GM18867 (cell line): Measurements from ENCODE around the gene SNX1.
"Not testable (repeated sequence)": the region's sequence is repeated elsewhere in the genome, so short reads cannot be mapped to it uniquely, and the experiment has no call there.

Experiments used
- ATAC-seq: cut with Tn5 transposase; IDR thresholded peaks from one replicate; pipeline ENCODE4 v1.9.1; 2021; ENCODE audit warnings: mild to moderate bottlenecking, moderate library complexity; ENCODE audit not compliant: unreplicated experiment

SNX1 gene, protein sequence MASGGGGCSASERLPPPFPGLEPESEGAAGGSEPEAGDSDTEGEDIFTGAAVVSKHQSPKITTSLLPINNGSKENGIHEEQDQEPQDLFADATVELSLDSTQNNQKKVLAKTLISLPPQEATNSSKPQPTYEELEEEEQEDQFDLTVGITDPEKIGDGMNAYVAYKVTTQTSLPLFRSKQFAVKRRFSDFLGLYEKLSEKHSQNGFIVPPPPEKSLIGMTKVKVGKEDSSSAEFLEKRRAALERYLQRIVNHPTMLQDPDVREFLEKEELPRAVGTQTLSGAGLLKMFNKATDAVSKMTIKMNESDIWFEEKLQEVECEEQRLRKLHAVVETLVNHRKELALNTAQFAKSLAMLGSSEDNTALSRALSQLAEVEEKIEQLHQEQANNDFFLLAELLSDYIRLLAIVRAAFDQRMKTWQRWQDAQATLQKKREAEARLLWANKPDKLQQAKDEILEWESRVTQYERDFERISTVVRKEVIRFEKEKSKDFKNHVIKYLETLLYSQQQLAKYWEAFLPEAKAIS

DNA sequence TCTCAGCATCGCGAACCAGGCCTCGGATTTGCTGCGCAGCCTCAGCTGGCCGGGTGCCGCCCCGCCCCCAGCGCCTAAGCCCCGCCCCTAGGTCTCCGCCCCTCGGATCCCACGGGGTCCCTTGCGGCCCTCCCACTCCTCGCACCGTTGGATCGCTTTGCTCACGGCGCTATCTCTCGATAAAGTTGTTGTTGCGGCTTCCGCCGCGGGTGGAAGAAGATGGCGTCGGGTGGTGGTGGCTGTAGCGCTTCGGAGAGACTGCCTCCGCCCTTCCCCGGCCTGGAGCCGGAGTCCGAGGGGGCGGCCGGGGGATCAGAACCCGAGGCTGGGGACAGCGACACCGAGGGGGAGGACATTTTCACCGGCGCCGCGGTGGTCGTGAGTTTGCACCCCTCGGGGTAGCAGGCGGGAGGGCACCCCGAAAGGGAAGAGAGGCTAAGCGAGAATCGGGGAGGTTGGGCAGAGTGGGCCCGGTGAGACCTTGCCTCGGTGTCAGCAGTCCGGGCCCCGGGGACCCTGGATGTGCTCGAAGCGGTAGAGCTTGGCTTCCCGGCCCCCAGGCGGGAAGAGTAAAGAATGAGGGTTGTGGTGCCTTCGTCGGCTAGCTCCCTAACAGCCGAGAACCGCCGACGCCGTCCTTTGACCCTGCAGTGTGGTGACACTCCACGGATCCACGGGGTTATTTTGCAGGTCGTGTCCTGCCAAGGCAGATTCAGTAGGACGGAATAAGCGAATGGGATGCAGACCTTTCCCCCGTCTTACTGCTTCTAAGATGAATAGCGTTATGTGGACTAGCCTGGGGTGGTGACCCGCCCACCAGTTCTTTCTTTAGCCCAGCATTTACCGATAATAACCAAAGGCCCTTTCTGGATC is at the start of gene SNX1:
Gene SNX1, plus strand, starts transcription at position 188 of the 873 bp plus-strand sequence. Its CDS starts 32 bp downstream, at position 220.
- peak; percentile 44 for ATAC-seq

DNA sequence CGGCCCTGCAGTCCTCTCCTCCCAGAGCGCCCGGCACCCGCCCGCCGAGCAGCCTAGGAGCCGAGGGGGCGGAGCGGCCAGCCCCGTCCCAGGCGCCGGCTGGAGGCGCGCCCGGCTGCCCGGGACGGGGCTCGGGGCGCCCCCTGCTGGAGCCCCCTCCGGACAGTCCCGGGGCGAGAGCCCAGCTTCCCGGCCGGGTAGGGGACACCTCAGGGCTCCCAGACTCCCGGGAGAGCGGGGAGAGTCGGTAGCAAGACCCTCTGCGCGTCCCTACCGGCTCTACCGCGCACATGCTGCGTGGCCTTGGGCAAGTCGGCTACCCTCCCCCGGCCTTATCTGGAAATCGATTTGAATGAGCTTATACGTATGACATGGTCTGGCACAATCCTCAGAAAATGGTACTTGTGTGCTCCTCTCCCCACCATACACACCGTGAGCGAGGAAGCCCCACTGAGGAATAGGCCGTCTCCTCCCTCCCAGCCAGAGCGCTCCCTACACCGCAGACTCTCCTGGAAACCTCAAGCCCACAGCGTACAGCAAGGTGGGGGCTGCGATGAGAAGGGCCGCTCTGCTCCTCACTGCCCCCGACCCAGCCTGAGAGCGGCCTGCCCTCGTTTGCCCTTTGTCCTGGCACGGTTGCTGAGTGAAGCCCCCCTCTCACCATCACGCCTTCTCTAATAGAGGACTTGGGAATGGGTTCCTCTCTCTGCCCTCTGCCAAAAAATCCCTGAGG is 49.2 kb upstream of the SNX1 start, which contains the start of gene DAPK2:
Gene DAPK2, minus strand, starts transcription at position 65 of the 733 bp plus-strand sequence. CDS start 6,224 bp downstream, outside the sequence.
- peak; percentile 61 for ATAC-seq

- no peak for ATAC-seq
These were observed 46.9 kb upstream of the SNX1 start for GRCh38 chr15:64048781-64049460.

DNA sequence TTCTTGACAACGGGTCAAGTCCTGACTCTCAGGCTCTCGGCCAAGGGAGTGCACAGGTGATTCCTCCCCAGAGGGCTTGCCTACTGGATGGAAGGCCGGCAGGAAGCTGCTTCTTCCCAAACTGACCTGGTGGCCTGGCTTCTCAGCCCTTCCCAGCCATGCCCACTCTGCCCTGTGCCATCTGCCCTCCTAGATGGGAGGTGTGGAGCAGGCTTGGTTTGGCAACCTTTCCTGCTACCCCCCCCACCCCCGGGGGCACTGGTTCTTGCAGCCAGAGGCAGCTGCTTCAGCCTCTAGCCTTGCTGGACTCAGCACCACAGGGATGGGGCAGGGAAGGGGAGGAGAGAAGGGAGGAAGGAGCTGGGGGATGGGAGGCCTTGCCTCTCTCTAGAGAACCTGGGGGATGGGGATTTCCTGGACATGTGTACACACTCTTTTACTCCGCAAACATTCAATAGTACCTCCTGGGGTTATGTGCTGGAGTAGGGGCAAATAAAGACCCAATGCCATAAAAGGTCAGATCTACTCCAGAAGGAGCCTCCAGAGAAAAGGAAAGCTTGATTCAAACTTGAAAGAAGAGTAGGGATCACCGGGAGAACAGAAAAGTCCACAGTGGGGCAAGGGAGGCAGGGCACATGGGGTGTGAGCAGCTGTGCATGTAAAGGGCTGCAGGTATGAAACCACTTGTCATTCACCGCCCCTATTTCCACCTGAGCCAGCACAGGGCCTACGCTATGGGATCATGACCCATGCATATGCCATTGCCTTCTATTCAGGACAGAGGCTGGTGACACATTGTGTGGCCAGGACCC is 45.3 kb upstream of the SNX1 start:
- no peak for ATAC-seq

GRCh38 chr15:64051093-64051402 is 44.7 kb upstream of the SNX1 start:
- ATAC-seq = no peak

DNA sequence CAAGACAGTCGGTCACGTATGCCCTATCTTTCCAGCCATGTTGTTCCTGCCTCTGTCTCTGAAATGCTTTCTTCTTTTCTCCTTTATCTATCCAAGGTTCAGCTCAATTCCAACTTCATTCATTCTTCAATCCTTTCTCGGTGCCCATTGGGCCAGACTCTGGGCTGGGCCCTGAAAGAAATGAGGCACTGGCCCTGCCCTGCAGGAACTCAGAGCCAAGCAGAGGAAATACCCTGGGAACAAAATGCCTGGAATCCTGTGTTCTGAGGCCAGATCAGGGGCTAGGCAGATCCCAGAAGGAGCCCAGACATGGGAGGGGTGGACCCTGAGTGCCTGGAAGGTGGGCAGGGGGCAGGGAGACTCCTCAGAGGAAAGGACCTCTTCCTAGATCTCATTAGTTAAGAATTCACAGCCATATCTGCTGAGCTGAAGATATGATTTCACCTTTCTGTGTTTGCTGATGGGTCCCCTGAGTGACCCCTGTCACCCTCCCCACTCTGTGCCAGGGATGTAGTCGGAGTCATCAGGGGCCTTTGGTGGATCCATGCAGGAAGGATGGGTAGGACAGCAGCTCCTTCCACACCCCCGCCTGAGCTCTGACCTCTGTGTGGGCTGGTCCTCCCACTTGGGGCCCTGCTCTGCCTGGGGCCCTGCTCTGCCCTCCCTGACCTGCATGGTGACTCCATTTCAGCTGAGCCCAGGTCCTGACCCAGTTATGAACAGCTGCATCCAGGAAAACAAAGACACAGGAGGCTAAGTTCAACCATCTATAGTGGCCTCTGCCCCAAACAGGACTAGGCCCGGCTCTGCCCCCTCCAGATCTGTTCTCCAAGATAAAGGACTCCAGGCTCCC is 44.1 kb upstream of the SNX1 start:
- no peak for ATAC-seq

- no peak for ATAC-seq
These were observed 42.8 kb upstream of the SNX1 start for GRCh38 chr15:64052925-64053491.

DNA sequence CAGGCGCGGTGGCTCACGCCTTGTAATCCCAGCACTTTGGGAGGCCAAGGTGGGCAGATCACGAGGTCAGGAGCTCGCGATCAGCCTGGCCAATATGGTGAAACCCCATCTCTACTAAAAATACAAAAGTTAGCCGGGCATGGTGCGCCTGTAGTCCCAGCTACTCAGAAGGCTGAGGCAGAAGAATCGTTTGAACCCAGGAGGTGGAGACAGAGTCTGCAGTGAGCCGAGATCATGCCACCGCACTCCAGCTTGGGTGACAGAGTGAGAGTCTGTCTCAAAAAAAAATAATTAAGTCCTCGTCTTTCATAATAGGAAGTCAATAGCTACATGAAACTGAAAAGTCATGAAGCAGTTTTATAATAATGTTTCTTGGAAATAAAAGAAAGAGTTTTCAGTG is 42.1 kb upstream of the SNX1 start:
- ATAC-seq = not testable (repeated sequence)

GRCh38 chr15:64058279-64058678 is 37.5 kb upstream of the SNX1 start:
- no peak for ATAC-seq

GRCh38 chr15:64059104-64059503 is 36.7 kb upstream of the SNX1 start:
- ATAC-seq = not testable (repeated sequence)

DNA sequence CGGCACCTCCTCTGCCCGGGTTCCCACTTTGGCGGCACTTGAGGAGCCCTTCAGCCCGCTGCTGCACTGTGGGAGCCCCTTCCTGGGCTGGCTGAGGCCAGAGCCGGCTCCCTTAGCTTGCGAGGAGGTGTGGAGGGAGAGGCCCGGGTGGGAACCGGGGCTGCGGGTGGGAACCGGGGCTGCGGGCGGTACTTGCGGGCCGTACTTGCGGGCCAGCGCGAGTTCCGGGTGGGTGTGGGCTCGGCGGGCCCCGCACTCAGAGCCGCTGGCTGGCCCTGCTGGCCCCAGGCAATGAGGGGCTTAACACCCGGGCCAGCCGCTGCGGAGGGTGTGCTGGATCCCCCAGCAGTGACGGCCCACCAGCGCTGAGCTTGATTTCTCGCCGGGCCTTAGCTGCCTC is 35.1 kb upstream of the SNX1 start:
- no peak for ATAC-seq

DNA sequence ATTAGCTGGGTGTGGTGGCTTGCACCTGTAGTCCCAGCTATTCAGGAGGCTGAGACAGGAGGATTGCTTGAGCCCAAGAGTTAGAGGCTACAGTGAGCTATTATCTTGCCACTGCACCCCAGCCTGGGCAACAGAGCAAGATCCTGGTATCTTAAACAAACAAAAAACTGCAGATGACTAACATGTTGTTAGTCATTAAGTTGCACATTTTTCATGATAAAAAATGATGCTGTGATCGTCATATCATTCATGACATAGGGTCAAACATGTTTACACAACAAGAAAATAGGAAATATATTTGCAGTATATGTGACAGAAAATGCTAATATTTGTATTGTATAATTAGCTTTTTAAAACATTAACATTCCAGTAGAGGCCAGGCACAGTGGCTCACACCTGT is 29.3 kb upstream of the SNX1 start:
- no peak for ATAC-seq

DNA sequence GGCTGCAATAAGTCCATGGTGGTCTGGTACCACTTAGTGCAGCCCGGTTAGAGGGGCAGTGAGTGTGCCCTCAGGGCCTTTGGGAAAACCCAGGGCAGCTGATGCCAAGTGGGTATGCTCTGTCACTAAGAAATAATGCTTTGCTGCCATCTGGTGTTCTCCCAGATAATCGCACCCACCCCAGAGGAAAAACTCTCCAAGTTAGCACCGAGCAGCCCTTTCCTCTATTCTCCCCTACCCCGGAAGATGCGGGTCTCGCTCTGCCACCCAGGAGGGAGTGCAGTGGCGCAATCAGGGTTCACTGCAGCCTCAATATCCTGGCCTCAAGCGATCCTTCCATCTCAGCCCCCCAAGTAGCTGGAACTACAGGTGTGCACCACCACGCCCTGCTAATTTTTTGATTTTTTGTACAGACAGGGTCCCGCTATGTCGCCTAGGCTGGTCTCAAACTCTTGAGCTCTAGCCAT is 28.2 kb upstream of the SNX1 start:
- ATAC-seq = no peak

DNA sequence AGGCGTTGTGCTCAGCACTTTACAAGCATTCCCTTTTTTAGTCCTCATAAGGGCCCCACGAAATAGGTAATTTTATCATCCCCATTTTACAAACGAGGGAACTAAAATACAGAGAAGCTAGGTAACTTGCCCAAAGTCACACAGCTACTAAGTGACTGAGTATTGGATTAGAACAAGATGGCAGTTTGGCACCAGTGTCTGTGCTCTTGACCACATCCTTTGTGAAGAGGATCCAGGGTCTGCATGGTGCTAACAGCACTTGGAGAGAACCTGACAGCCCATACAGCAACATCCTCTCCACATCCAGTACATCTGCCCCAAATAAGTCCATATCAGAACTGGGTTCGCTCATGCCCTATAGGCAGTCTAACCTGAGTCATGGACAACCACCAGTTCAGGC is 27.6 kb upstream of the SNX1 start:
- ATAC-seq = no peak

GRCh38 chr15:64070106-64070505 is 25.7 kb upstream of the SNX1 start:
- ATAC-seq = no peak

DNA sequence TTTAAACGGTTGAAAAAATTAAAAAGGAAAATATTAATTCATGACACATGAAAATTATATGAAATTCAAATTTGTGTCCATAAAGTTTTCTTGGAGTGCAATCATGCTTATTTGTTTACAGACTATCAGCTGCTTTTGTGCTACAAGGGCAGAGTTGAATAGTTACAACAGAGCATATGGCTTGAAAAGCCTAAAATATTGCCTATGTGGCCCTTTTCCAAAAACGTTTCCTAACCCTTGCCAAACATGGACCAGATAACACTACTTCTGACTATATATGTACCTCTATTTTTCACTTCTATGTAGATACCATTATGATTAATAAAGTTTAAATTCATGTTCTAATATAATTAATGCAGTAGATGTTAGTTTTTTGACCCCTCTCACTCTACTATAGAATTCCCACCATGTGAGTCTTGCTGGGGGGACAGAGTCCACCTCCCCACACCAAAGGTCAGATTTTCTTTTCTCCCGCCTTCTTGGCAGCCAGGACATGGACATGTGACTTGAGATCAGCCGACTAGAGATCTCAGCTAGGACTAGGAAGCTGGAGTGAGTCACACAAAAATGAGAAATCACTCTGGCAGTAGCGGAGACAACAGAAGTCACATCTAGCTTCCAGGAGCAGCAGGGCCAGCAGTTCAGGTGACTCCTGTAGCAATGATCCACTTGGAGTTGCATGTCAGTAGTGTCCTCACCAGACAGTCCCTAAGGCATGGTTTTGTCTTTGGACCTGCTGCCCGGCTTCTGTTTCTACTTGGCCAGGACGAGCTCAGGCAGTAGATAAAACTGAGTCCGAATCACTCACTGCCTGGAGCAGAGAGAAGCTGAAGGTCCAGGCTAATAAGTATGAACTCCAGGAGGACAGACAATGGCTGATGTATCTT is 24.6 kb upstream of the SNX1 start:
- ATAC-seq = no peak
